CMK (cell line): Measurements from ENCODE around the gene FBXW8.

ENCODE experiments used
- DNase-seq: peaks from one replicate; pipeline ENCODE4 v3.0.0-alpha.2; 2010; ENCODE audit warnings: low read depth

FBXW8 gene

DNA sequence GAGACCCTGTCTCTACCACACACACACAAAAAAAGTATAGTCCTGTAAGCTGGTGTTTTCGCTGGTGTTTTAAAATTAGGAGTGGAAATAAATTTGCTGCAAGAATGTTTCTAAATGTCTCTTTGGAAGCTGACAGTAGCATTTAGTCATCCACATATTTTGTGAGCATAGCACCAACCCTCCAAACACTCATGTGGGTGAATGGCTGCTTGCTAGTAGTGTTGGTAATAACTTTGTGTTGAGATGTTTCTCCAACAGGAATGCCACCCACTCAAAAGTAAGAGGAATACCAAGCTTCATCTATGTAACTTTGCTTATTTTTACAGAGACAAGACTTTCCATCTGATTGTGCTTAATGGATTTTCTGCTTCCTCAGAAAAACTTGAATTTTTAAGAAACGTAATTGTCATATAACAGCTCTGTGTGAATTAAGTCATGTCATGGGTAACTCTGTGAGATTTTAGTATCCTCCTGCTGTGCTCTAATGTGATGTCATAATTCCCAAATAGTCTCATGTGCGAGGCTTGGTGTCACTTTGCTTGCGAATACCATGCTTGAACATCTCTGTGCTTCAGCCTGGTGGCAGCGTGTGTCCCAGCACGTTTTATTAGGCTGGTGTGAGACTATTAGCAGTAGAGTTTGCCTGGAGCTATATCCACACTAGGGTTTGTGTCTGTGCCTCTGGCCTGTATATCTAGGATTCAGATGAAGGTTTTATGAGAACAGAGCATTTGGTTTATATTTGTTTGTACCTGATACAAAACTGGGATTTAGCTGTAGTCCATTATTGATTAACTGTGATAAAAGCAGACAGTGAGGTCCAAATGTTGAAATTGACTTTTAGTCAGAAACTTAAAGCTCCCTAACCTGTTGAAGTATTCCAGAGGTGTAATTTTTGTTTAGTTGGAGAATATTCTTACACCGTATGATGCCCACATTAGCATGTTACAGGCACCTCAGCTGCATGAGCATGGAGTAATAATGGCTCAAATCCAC is 80.5 kb downstream of the FBXW8 start:
- no peak for DNase-seq

DNA sequence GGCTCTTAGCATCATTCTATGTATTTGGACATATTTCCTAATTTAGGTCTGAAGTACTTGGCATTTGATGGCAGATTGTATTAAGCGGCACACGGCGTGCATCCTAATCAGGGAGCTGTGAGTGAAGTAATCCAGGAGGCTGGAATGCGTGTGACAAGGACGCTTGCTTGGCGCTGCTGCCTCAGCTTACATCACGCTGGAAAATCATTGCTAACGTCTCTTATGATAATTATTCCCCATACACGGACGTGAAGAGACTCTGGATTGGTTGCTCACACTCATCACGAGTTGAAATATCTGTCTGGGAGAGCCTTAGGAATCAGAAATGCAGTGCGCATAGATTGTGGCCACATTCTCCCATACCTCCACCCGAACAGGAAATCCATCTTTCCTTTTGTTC is 85.3 kb downstream of the FBXW8 start:
- no peak for DNase-seq

DNA sequence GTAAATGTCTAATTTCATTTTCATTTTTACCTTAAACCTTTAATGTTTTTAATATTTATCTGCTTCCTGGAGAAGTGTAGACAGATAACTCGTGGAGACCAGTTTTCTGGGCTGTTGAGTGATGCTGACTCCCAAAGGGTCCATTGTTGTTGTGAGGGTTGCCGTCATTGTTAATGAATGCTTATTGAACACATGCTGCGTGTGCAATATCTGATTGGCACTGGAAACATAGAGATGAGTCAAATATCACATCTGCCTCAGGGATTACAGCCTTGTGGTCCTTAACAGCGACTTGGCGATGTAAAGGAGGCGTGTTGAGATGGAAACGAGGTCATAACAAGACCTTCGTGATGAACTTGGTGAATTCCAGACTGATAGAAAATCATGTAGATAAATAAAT is 85.9 kb downstream of the FBXW8 start:
- DNase-seq, result no peak

DNA sequence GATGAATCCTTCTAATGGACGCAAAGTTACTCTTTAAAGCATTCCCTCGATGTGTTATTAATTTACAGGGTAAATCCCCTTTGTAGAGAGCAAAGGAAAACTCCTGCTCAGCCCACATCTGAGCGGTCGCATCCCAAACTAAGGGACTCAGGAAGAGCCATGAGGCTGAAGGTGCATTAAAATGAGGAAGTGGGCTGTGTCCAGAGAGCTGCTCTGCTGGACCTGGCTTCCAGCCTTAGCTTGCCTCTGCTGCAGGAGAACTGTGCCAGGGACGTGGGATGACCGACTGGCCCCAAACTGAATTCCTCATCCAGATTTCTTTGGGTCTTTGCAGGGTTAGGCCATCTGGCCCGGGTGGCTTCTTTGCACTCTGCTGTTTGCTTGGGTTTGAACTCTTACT is 88.3 kb downstream of the FBXW8 start:
- DNase-seq, result no peak

DNA sequence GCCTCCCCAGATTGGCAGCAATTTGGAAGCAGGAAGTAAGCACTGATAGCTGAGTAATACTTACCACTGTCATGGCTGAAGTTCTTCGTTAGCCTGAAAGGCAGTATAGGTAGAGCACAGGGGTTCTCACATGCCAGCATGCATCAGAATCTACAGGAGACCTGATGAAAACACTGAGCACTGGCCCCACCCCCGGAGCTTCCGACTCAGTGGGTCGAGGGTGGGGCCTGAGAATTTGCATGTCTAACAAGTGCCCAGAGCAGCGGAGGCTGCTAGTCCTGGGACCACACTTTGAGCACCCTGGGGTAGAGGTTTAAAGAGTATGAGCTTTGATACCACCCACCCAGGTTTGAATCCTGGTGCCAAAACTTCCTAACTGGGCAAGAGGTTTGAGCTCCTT is 89.6 kb downstream of the FBXW8 start:
- DNase-seq, result no peak

DNA sequence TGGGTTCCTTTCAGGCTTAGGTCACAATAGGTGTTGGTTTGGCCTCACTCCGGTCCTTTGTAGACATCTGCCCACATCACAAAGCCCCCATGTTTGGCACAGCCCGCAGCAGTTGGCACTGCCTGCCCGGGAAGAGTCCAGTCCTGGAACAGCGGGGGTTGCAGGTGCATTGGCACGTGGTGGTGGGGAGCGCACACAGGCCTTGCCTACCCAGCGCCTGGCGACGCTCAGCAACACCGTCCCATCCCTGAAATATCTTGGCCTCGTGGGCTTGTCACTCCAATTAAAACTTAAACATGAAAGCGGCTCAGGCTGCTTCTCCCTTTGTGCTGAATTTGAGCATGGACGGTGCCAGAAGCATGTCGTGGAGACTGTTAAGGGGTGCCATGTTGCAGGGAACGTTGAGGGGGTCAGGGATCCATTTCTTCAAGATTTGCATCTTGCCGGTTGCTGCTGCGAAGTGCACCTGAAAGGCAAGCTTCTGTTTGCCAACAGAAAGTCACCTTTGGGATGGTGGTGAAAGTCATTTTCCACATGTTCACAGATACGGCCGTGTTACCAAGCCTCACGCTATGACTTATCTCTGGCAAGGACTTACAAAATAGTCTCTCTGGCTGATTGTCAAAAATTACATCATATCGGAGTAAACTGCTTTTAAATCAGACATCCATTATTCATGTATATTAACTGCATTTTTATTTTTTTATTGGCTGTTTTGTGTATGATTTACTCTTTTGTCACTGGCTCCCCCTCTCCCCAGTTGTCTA is 91.5 kb downstream of the FBXW8 start:
- DNase-seq, result no peak

DNA sequence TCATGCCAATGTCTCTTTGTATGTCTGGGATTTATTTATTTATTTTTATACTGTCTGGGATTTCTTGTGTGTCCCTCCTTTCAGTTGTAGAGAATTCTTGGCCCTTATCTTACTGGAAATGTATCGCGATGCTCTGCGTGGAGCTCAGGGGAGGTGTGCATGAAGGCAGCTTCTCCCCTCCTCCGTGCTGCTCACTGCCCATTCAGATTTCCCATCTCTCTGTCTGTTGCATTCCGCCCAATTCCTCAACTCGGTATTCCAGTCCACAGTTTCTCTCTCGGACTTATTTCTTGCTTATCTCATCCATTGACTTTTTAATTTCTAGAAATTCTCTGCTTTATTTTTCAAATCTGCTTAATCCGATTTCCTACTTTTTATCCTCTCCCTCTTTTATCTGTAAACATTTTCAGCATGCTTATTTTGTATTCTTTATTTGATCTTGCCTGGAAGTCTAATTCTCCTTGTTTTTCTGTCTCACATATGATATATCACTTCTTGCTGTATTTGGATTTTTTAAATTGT is 93.2 kb downstream of the FBXW8 start:
- no peak for DNase-seq

DNA sequence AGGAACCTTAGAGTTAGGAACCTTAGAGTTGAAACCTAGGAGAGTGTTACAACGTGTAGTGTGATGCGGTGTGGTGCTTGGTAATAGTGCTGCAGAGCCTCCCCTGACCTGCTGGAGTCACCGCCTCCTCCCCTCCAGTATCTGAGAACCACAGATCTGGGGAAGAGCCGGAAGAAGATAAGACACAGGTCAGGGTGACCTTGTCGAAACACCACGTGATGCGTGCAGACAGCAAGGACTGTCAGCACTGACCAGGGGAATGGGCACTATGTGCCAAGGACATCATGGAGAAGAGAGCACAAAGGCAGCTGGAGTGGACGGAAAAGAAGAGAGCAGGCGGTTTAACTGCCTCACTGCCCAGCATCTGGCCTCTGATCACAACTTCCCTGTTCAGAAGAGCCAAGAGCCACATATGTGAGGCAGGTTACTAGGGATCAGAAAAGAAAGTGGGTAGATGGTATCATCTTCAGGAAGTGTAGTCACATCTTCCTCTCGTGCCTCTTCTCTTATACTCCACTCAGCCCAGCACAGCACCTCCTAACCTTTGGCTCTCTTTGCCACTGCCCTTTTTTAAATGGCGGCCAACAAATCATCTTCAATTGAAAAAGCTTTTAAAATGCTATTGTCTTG is 94.8 kb downstream of the FBXW8 start:
- DNase-seq, result peak; percentile 8

DNA sequence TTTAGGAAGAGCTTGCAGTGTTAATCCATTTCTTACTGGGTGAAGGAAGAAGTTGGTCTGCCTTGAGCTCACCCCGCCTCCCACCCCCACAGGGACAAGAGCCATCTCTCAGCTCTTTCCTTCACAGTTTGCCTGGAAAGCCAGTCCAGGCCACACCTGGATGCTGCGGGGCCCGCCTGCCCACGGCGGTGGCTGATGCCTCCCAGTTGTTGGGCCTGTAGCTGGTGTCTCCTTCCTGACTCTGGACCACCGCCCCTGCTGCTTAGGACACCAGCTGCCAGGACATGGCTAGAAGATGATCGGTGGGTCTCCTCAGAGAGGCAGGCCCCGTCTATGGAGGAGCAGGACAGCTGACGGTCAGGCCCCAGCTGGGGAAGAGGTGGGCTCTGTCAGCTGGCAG is 95.6 kb downstream of the FBXW8 start:
- no peak for DNase-seq

DNA sequence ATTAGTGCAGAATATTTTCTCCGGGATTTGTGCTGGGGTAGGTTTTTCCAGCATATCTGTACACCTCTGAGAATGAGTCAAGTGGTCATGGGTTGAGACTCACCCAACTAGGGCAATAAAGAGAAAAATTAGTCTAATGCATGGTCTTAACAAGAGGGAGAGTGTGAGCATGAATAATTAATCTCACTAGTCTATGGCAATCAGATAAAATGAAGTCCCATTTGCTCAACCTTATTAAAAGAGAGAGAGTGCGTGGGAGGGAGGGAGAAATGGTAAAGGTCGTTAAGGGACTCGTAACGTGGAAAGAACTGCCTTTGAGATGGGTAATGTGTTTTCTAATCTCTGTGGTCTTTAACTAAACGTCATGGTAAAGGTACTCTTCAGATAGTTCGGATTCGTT is 96.8 kb downstream of the FBXW8 start:
- DNase-seq, result no peak

DNA sequence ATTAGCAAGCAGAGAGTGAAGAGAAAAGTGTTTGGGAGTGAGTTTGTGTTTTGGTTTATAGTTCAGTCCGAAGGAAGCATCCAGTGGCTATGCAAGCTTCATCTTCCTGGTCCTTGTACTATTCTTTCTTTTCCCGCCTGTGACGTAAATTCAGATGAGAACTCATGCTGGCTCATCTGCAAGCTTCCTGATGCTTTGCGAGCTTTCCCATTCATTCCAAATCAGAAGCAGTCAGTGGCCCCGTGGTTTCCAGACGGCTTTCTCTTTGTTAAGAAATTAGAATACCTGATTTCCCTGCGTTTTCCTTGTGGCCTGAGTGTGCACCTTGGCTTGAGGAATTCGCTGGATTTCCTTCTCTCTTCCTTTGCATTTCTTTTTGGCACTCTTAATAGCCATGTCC is 99.0 kb downstream of the FBXW8 start:
- no peak for DNase-seq

DNA sequence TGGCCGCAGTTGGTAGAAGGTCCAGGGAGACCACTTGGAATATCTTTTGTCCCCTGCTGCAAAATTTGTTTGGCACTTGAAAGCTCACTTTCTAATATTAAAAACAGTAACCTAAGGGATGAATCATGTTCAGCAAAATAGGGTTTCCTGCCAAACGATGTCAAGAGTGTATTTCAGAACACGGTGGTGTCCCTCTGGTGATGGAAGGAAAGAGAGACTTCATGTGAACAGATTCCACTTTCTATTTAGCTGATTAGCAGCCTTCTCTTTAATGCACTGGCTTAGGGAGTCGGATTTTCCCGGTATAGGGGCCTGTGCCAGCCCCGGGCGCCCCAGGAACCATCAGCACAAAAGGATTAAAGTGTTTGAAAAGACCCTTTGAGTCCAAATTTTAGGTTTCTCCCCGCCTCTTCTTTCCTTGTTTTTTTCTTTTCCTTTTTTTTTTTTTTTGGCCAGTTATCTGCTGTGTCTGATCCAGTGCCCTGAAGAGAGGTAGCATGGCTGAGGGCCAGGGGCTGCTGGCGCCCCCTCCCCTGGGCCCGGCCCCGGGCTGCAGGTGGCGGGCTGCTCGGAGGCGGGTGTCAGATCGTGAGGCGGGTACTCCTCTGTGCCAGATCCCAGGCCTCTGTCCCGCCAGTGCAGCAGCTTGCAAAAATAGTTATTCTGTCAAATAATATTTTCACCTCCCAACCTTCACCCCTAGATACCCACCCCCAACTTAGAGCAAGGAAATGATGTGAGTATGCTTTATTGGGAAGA is 100.1 kb downstream of the FBXW8 start:
- no peak for DNase-seq

DNA sequence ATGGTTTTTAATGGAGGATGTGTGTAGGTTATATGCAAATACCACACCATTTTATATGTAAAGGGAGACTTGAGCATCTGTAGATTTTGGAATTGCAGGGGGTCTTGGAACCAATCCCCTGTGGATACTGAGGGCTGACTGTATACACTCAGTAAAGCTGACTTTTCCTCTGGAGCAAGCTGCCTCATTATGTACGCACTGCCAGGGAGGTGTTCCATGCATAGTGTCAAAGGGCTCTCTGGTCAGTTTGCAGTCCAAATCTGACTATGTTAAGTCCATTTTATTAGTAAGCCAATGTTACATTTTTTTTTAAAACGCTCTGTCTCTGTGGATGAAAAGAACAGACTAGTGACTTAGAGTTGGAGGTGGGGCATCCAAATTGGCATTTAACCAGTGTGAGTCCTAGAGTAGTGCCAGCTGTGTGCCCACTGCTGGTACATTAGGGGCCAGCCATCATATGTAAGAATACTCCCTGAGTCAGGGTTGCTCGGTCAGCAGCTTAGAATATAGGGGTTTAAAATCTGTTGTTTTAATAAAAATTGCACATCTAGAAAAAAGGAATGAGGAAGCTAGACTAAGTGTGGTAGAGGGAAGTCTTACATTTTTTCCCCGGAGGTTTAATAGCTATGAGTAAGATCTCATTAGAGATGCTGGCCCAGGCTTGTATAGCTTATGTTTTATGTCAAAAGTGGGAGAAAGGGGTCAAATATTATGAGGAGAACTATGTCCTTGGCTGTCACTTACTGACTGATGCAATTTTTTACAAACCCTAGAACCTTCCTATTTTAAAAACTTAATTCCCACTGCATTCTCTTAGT is 101.4 kb downstream of the FBXW8 start:
- no peak for DNase-seq

DNA sequence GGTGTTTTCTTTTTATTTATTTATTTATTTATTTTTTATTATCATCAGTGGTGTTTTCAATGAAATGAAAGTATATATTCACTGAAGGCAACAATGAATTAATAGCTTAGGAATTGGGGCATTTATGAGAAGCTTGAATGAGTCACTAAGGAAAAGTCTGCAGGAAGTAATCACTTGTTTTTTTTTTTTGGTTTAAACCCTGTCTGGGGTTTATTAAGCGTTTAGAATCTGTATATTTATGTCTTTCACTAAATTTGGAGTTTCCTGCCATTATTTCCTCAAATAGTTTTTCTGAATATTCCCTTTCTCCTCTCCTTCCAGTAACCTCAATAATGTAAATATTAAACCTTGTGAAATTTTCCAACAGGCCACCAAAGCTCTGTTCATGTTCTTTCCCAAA is 103.0 kb downstream of the FBXW8 start:
- no peak for DNase-seq

DNA sequence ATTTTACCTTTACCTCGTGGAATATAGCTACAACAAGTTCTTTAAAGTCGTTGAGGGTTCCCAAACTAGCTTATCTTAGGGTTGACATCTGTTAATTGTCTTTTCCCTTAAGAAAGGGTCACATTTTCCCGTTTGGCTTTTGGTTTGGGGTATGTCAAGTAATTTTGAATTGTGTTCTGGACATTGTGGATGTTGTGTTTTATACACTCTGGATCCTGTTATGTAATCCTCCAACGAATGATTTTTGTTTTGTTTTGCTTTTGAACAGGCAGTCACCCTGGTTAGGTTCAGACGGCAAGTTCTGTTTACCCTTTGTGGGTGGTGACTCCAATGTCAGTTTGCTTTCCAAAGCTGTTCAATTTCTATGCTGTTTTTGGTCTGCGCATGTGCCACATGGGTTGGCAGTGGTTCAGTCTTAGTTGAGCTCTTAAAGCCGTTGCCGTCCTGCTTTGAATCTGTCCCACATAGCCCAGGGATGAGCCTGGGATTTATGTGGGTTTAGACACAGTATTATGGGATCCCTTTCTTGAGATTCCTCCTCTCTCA is 103.7 kb downstream of the FBXW8 start:
- DNase-seq, result no peak

DNA sequence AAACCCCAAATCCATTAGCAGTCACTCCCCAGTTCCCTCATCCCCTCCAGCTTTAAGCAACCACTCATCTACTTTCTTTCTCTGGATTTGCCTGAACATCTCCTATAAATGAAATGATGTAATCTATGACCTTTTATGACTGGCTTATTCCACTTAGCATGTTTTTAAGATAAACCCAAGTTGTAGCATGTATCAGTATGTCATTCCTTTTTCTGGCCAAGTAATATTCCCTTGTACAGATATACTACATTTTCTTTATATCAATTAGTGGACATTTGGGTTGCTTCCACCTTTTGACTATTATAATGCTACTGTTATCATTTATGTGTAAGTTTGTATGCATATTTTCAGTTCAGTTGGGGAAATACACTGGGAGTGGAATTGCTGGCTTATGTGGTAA is 105.1 kb downstream of the FBXW8 start:
- no peak for DNase-seq

DNA sequence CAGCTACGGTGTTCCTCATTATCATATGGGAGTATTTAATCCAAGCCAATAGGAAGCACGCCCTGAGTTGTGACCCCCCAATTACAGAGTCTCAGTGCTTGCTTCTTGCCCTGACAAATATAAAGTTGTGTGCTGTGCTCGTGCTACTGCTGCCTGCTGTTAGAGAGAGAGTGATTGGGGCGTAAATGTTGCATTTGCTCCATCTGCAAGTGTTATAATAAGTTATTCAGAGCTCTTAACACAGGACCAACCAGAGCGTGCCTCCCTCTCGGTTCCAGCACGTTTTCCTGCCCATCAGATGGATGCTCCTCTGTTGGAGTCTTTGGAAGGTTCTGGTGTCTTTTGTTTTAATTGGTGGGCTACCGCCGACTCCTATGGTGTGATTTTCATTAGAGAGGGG is 107.1 kb downstream of the FBXW8 start:
- DNase-seq, result no peak

DNA sequence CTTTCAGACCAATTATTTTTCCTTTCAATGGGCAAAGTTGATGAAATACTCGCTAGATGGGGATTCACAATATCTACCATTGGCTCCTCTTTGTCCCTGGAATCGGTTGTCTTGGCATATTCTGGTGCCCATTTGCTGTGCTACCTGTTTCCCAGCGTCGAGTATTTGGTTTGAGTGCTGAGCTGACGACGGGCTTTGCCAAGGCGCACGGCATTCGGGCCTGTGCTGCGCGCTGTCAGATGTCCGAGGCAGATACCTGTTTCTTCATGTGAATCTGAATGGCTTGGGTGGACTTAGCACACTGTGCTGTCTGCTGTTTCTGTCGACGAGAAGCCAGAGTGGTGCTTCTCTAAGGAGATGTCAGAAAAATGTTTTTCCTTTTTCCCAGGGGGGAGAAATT is 107.5 kb downstream of the FBXW8 start:
- DNase-seq, result no peak

DNA sequence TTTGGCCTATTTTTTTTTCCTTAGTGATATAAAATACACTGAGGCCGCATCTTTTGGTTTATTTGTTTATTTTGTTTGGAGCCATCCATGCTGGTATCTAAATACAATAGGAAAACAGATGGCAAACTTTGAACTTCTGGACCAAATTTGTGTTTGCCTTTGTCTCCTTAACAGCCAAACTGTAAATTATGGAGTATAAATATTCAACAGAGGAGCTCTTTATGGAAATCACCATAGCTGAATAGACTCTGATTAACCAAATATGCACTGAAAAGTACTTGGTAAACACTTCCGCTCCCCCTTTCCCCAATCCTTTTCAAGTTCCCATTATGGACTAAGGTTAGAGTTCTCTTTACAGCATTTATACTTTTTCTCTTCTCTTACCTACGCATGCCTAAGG is 107.9 kb downstream of the FBXW8 start:
- no peak for DNase-seq

DNA sequence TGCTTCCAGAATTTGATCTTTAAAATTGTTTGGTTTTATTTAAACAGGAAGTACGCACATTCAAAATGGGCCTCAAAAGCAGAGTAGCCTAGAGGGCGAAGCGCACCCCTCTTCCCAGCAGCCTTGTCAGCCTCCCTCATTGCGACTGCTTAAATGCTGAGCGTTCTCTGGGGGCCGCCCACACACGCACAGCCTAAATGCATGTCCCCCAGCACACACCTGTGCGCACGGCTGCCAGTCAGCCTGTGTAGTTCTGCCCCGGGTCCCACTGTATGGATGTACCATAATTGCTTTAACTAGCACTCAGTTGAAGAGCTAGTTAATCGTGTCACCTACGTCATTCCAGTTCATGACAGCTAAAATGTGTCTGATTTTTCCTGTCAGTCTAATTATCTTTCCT is 109.1 kb downstream of the FBXW8 start:
- no peak for DNase-seq
